ENCODE results near the gene SLX1B. TPM values are rescaled to one million over a fixed set of nuclear protein-coding genes. Genes with fewer than 3 reads are reported as not detected.
"Not testable (repeated sequence)": the region's sequence is repeated elsewhere in the genome, so short reads cannot be mapped to it uniquely, and the experiment has no call there.

The SLX1B gene
- total RNA-seq, 1 experiment from 2014 or later: 48.3 TPM

DNA sequence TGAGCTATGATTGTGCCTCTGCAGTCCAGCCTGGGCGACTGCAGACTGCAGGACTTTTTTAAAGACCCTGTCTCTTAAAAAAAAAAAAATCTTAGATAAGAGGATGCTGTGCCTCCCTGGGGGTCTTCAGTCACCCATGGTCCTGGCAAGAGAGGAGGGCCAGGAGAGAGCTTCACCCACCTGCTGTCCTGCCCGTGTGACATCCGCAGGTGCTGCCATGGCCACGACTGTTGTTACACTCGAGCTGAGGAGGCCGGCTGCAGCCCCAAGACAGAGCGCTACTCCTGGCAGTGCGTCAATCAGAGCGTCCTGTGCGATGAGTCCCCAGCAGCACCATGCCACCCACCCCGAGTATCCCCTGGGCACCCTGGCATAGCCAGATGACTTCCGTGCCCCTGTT, 27.9 kb downstream of the SLX1B start:
- H3K9me3 ChIP-seq (ENCODE audit: control insufficient read depth, insufficient read depth, low read depth, low read length); DNase-seq (ENCODE audit: low read depth, low spot score); H3K27ac ChIP-seq (ENCODE audit: low read length); H3K36me3 ChIP-seq (ENCODE audit: control insufficient read depth, insufficient read depth, low read length); ATAC-seq; in situ Hi-C loops (cut with HindIII; ENCODE audit: low pct_unique_long_range_greater_than_20kb, low sequenced_read_pairs); H3K27me3 ChIP-seq (ENCODE audit: control insufficient read depth, insufficient read depth, low read length); H3K4me3 ChIP-seq (ENCODE audit: low read depth in 2 of 2, low read length in 2 of 2); CTCF ChIA-PET; intact Hi-C loops (cut with micrococcal nuclease; ENCODE audit: unreplicated experiment); BruUV-seq (replicated peaks); POLR2A ChIA-PET; H3K4me1 ChIP-seq (ENCODE audit: control insufficient read depth, insufficient read depth, low read length): not testable (repeated sequence)

DNA sequence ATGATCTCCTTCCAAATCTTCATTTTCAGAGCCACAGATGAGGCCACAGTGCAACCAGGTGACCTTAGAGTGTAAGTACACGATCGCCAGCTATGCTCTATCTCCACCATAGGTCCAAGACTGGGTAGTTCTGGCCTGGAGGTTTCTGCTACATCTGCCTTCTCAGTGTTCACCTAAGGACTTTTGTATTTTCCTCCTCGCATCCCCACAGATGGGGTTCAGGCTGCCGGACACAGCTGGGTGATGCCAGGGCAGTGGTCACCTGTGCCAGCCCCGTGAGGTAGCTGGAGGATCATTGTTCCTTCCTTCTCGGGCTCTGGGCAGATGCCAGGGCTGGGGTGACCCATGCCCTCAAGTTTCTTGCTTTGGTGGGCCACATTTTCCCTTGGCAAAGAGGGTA, 52.0 kb downstream of the SLX1B start, which contains the start of gene NPIPB12:
NPIPB12 (minus strand) TSS at position 101 of the 400 bp plus-strand sequence.
- DNase-seq (ENCODE audit: low read depth, low spot score); in situ Hi-C loops (cut with HindIII; ENCODE audit: low pct_unique_long_range_greater_than_20kb, low sequenced_read_pairs); intact Hi-C loops (cut with micrococcal nuclease; ENCODE audit: unreplicated experiment); POLR2A ChIA-PET; H3K27ac ChIP-seq (ENCODE audit: low read length); H3K27me3 ChIP-seq (ENCODE audit: control insufficient read depth, insufficient read depth, low read length); ATAC-seq; H3K4me1 ChIP-seq (ENCODE audit: control insufficient read depth, insufficient read depth, low read length); H3K36me3 ChIP-seq (ENCODE audit: control insufficient read depth, insufficient read depth, low read length); BruUV-seq (replicated peaks); H3K4me3 ChIP-seq (ENCODE audit: low read depth in 2 of 2, low read length in 2 of 2); H3K9me3 ChIP-seq (ENCODE audit: control insufficient read depth, insufficient read depth, low read depth, low read length); CTCF ChIA-PET: not testable (repeated sequence)

Other genes with a start within 250 kb of the SLX1B start
- gene NPIPB11, start 47.8 kb upstream of the SLX1B start, total RNA-seq (2021; ENCODE audit: unreplicated experiment): 2.7 TPM
- 8.5 TPM for gene BOLA2, start 182 bp upstream of the SLX1B start, total RNA-seq (2021; ENCODE audit: unreplicated experiment)
- gene SULT1A4, start 5.4 kb downstream of the SLX1B start, total RNA-seq (2021; ENCODE audit: unreplicated experiment): 1.2 TPM
- gene NPIPB12, start 51.9 kb downstream of the SLX1B start, total RNA-seq (2021; ENCODE audit: unreplicated experiment): 55.3 TPM
- 1.3 TPM for gene SPN, start 208.7 kb downstream of the SLX1B start, total RNA-seq (2021; ENCODE audit: unreplicated experiment)
- gene QPRT, start 224.6 kb downstream of the SLX1B start, total RNA-seq (2021; ENCODE audit: unreplicated experiment): 27.9 TPM

Measured in Panc1 (cell line).